ENCODE results near the gene CNTNAP5.

Gene CNTNAP5

GRCh38 chr2:124838406-124838805 lies 813.3 kb downstream of the CNTNAP5 start:
- DNase-seq, result no peak

DNA sequence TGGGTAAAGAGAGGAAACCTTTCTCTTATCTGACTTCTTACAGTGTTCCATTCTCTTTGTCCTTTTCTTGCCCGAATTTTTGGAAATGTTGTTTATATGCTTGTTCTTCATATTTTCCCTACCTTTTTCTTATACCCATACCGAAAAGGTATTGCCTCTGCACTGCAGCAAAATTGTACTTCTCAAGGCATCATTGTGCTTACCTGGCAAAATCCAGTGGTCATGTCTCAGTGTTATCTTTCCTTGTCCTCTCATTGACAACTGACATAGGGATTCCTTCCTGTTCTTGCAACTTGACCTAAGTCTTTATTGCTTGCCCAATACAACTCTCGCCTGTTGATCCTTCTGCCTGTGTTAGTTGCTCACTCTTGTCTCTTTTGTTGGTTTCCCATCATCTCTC lies 842.2 kb downstream of the CNTNAP5 start:
- no peak for DNase-seq

GRCh38 chr2:124874219-124874618 lies 849.1 kb downstream of the CNTNAP5 start:
- DNase-seq, result no peak

DNA sequence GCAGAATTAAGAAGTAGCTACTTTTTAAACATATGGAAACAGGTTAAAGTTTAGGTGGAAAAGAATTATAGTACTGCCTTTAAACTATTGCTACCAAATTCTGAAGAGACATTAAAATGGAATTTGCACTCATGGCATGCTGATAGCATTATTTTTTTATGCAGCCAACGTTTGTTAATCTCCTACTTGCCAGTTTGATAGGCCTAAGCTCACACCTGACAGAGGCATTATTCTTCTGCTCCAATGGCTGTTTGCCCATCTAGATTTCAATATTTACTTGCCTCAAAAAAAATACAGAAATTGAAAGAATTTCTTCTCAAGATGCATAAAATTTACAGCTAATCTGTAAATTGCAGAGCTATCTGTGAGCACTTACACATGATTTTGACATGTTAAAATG lies 849.6 kb downstream of the CNTNAP5 start:
- DNase-seq, result no peak

- no peak for DNase-seq
Measured at GRCh38 chr2:124875627-124876244, 850.6 kb downstream of the CNTNAP5 start.

DNA sequence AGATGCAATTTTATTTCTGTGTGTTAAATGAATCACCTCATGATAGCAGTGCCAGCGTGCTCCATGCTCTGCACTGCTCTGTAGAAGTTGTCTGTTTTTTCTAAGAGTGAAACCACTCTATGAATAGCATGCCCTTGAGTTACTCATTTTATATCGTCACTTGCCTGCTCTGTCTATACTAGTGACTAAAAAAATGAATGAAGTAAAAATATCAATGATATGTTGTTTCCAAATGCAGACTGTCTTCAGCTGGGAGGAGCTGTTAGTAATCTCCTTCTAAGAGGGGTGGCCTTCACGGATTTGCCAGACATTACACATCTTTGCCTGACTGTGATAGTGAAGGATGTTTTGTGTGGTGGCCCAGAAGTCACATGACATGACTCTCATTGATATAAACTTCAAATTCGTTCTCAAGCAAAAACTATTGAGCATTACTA lies 852.1 kb downstream of the CNTNAP5 start:
- no peak for DNase-seq

DNA sequence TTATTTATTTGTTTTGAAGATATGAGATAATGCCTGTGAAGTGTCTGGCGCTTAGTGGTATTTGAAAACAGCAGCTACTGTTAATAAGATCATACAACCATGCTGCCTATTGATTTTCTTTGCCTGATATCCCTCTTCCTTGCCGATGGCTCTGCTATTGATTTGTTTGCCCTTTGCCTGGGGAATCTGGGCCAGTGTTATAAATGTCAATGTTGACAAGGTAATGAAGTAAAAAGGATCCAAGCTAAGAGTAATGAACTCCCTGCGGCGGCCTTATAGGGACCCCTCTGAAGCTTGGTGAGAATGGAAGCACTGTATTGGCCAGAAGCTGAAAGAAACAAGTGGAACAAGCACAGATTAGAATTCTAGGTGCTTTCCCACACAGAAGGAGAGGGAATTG lies 854.6 kb downstream of the CNTNAP5 start:
- DNase-seq, result no peak

- DNase-seq, result no peak
Measured at GRCh38 chr2:124880995-124881394, 855.9 kb downstream of the CNTNAP5 start.

DNA sequence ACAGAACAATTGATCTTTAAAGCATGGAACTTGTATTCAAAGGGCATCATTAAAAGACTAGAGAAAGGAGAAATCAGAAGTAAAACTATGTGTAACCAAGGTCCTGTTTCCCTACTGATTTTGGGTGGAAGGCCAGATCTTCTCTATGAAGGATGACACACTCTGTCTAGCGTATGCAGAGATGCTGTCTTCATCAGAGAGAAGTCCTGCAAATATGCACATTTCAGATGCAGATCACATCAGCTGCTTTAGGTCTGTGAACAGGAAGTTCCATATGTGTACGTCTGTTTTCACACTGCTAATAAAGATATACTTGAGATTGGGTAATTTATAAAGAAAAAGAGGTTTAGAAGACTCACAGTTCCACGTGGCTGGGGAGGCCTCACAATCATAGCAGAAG lies 857.3 kb downstream of the CNTNAP5 start:
- DNase-seq, result no peak

GRCh38 chr2:124883595-124883994 lies 858.5 kb downstream of the CNTNAP5 start:
- no peak for DNase-seq

DNA sequence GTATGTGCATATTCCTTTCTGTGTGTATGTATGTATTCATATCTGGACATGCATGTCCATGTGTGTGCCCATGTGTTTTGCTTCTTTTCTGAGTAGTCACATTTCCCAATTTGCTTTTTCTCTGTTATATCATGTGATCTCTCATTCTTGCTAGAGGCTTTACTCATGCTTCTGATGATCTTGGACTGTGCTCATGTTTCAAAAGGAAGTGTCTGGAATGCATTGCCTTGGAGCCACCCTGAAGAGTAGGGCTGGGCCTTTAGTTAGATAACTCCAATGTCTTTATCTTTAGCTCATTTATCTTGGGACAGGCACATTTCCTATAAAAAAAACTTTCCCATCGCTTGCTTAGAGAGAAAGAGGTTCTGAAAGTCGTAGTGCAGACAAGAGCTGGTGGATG lies 859.2 kb downstream of the CNTNAP5 start:
- DNase-seq, result no peak

GRCh38 chr2:124886216-124886615 lies 861.1 kb downstream of the CNTNAP5 start:
- DNase-seq, result no peak

- DNase-seq, result no peak
Measured at GRCh38 chr2:124887466-124887865, 862.4 kb downstream of the CNTNAP5 start.

DNA sequence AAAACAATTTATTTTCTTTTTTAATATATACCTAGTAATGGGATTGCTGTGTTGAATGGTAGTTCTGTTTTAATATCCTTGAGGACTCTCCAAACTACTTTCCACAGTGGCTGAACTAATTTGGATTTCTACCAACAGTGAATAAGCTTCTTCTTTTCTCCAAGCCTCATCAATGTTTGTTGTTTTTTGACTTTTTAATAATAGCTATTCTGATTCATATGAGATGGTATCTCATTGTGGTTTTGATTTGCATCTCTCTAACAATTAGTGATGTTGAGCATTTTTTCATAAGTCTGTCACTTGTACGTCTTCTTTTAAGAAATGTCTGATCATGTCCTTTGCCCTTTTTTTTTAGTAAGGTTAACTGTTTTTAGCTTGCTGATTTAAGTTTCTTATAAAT lies 863.3 kb downstream of the CNTNAP5 start:
- DNase-seq, result no peak

- no peak for DNase-seq
Measured at GRCh38 chr2:124894199-124894598, 869.1 kb downstream of the CNTNAP5 start.

- DNase-seq, result no peak
Measured at GRCh38 chr2:124898827-124899226, 873.7 kb downstream of the CNTNAP5 start.

DNA sequence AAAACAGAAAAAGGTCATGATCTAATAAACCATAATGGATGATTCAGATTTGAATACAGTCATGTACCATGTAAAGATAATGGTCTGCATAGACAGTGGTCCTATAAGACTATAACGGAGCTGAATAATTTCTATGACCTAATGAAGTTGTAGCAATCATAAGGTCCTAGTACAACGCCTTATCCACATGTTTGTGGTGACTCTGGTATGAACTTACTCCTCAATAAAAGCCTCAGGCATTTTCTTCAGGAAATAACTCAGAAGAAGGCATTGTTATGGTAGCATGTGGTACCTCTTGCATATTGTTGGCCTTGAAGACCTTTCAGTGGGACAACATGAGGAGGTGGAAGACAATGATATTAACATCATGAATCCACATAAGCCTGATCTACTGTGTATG lies 883.3 kb downstream of the CNTNAP5 start:
- no peak for DNase-seq

DNA sequence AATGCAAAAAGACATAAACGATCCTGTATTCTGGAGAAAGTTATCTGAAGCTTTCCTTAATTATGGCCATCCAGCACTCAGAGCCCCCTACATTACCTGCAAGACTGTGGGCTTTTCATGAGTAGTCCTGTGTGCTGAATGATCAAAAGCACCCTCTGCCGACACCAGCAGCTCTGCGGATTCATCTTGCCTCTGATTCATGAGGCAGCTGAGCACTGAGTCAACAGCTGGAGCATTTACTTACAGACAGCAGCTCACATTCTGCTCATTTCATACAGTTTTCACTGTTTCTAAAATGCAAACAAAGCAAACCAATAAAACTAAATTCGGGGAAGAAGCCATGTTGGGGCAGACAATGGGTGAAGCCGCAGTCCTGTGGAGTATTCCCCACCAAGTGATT lies 886.5 kb downstream of the CNTNAP5 start:
- no peak for DNase-seq

- no peak for DNase-seq
Measured at GRCh38 chr2:124913868-124914267, 888.8 kb downstream of the CNTNAP5 start.

DNA sequence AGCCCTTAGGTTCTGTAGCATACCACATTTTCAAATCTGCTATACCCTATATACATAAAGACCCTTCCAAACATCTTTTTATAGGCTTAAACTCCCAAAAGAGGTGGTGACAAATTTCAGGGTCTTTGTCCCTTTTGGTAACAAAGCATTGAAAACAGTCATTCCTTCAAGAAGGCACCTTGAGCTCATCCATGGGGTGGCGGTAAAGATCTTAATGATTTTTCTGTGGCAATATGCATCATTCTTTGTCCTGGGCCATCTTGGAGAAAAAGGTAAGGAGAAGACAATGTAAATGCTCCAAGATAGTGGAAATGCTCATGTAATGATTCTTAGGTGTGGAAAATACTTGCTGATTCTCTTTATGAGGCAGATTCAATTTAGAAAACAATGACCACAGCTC lies 890.5 kb downstream of the CNTNAP5 start:
- no peak for DNase-seq

GRCh38 chr2:124919296-124919695 lies 894.2 kb downstream of the CNTNAP5 start:
- no peak for DNase-seq

- no peak for DNase-seq
Measured at GRCh38 chr2:124920448-124920847, 895.4 kb downstream of the CNTNAP5 start.

DNA sequence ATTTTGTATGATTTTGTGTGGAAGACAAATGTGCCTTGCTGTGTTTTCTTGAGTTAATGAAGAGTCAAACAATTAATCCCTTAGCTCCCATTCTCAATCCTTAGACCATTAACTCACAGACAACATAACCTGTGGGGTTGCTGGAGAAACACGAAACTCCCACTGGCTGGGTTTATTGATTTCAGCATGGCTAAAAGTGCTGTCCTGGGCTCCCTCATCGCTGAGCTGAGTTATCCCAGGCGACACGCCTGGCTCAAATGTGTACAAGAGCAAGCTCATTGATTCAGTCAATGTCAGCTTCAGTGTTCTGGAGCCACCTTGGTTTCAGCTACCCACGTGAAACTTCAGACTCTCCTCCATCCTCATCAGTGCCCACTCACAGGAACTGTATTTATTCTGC lies 896.1 kb downstream of the CNTNAP5 start:
- DNase-seq, result no peak

DNA sequence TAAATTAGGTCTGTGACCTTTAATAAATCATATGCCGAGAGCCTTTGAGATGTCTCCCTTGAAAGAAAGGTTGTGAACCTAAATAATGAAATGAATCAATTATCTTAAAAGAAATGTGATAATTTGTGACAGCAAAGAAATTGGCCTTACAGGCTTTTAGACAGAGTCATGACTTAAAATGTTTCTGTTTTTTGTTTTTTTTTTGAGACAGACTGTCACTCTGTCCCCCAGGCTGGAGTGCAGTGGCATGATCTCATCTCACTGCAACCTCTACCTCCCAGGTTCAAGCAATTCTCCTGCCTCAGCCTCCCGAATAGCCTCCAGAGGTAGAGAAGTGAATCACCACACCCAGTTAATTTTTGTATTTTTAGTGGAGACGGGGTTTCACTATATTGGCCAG lies 898.0 kb downstream of the CNTNAP5 start:
- no peak for DNase-seq

GRCh38 chr2:124933883-124934282 lies 908.8 kb downstream of the CNTNAP5 start:
- DNase-seq, result no peak

DNA sequence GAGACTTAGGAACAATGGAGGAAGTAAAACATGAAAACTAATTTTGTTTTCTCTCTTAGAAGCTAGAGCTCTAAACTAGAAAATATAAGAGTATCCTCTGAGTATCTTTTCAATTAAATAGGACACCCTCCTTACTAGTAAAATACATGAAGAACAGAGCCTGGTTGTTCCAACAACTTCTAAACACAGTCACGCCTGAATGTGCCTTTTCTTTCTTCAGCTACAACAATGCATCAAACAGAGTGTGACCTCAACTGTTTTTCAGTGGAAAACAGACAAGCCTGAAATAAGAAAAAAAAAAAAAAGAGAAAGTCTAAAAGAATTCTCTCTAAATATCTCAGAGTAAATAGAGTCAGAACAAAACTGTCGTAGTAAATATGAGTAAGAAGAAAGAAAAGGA lies 928.8 kb downstream of the CNTNAP5 start:
- no peak for DNase-seq

Measured in NCI-H2029 (cell line).